Tongue (tissue), 2 donors: ENCODE results near the gene SDR9C7. TPM values are rescaled to one million over a fixed set of nuclear protein-coding genes. Genes with fewer than 3 reads are reported as not detected.
"Not testable (repeated sequence)": the region's sequence is repeated elsewhere in the genome, so short reads cannot be mapped to it uniquely, and the experiment has no call there.

Experiments
- DNase-seq: peaks from one replicate; pipeline ENCODE4 v3.0.0-alpha.2; 2015
- total RNA-seq: library from RNA; depleted of rRNA; stranded (reverse); fragments of >200 nt; gene quantifications from one replicate; pipeline ENCODE4 v1.2.3, GENCODE V29; 2014

SDR9C7 gene
- total RNA-seq = 0.51 TPM

- no peak for DNase-seq
These were observed at the start of gene SDR9C7 for GRCh38 chr12:56933826-56934625. Gene SDR9C7 (minus strand): TSS chr12:56934408. CDS start chr12:56934261, 147 bp downstream.

GRCh38 chr12:56983386-56983785 is 49.2 kb upstream of the SDR9C7 start:
- DNase-seq = no peak

DNA sequence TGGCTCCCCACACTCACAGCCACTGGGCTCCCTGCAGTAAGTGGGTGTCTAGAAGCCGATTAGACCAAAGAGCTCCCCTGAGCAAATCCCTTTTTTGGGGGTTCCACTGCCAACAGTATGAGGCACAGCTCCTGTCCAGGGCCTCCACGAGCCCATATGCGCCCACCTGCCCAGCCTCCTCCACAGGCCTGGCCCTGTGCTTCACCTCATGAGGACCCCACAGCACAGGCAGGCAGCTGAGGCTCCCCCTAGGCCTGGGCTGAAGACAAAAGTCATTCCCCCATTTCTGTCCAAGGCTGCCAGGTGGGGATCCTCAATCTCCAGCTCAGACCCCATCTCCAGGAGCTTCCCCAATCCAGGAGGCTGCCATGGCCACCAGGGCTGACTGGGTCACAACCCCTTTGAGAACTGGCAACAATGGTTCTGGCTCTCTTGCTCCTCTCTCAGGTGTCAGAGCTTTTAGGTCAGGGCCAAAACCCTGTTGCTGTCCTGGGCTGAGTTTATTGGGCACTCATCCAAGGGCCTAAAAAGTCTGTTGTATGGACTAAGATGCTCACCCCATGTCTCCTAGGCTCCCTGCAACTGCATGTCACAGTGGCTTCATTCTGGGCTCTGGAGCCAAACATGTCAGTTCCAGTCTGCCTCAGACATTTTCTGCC is 48.5 kb upstream of the SDR9C7 start:
- DNase-seq = not testable (repeated sequence)

DNA sequence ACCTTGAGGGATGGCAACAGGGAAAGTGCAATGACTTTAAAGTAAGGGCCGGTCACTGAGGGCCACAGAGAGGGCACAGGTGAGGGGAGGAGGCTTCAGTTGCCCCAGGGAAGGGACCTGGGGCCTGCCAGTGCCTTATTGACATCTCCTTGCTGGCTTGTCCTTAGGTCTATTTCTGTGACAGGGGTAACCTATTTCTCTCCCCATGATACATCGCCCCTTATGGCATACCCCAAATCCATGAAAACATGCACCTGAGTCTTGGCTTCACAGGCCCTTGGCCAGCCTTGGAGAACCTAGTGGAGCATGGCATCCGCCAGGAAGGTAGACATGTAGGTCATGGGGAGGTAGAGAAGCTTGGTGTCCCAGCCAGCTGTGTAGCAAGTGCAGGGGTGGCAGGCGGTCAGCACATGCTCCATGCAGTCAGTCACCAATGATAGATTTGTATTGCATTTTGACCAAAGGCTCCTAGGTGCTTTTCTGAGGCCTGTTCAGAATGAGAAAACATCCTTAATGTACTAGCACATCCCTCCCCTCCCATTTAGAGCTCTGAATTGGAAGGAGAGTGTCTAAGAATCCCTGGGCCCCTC is 46.8 kb upstream of the SDR9C7 start:
- DNase-seq = no peak

GRCh38 chr12:56980268-56980667 is 46.1 kb upstream of the SDR9C7 start:
- DNase-seq = no peak

- no peak for DNase-seq
These were observed 45.4 kb upstream of the SDR9C7 start for GRCh38 chr12:56979628-56980027.

DNA sequence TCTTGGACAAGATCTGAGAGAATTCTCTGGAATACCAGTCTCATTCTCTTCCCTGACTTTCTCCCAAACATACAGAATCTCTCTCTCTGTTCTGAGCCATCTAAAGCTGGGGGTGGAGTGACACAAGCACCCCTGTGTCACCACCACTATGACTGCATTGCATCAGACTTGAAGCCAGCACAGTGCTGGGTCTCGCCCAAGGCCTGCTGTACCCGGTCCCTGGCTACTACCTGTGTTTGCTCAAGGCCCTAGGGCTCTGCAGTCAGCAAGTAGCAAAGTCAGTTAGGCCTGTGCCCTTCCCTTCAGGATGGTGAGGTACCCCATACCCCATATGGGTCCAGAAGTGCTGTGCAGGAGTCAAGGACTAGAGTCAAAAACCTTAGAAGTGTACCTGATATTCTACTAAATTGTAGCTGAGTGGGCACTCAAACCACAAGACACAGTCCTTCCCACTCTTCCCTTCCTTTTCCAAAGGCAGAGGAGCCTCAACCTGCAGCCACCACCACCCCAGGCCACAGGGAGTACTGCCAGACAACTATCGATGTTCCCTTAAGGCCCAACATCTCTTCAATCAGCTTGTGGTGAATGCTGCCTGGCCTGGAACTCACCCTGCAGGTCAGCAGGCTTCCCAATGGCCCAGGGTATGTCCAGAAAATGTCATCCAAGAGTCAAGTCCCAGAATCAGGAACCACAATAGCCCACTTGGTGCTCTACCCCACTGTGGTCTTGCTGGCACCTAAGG is 44.4 kb upstream of the SDR9C7 start:
- no peak for DNase-seq

DNA sequence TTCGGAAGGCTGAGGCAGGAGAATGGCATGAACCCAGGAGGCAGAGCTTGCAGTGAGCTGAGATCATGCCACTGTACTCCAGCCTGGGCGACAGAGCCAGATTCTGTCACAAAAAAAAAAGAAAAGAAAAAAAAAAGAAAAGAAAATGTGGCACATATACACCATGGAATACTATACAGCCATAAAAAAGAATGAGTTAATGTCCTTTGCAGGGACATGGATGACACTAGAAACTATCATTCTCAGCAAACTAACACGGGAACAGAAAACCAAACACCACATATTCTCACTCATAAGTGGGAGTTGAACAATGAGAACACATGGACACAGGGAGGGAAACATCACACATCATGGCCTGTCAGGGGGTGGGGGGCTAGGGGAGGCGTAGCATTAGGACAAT is 43.2 kb upstream of the SDR9C7 start:
- not testable (repeated sequence) for DNase-seq

DNA sequence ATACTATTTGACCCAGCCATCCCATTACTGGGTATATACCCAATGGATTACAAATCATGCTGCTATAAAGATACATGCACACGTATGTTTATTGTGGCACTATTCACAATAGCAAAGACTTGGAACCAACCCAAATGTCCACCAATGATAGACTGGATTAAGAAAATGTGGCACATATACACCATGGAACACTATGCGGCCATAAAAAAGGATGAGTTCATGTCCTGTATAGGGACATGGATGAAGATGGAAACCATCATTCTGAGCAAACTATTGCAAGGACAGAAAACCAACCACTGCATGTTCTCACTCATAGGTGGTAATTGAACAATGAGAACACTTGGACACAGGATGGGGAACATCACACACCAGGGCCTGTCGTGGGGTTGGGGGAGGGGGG is 40.0 kb upstream of the SDR9C7 start:
- not testable (repeated sequence) for DNase-seq

GRCh38 chr12:56968910-56969309 is 34.7 kb upstream of the SDR9C7 start:
- DNase-seq = not testable (repeated sequence)

GRCh38 chr12:56965997-56966642 is 31.9 kb upstream of the SDR9C7 start:
- not testable (repeated sequence) for DNase-seq

DNA sequence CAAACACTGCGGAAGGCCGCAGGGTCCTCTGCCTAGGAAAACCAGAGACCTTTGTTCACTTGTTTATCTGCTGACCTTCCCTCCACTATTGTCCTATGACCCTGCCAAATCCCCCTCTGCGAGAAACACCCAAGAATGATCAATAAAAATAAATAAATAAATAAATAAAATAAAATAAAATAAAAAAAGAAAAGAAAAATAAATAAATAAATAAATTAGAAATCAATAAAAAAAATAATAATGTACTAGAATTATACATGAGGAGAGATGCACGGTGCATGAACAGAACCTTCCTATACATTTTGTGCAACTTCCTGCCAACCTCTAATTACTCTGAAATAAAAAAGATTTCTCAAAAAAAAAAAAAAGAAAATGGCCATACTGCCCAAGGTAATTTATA is 30.9 kb upstream of the SDR9C7 start:
- DNase-seq = not testable (repeated sequence)

- DNase-seq = not testable (repeated sequence)
These were observed 29.3 kb upstream of the SDR9C7 start for GRCh38 chr12:56963557-56963956.

DNA sequence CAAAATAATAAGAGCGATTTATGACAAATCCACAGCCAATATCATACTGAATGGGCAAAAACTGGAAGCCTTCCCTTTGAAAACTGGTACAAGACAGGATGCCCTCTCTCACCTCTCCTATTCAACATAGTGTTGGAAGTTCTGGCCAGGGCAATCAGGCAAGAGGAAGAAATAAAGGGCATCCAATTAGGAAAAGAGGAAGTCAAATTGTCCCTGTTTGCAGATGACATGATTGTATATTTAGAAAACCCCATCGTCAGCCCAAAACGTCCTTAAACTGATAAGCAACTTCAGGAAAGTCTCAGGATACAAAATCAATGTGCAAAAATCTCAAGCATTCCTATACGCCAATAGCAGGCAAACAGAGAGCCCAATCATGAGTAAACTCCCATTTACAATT is 28.0 kb upstream of the SDR9C7 start:
- DNase-seq = not testable (repeated sequence)

GRCh38 chr12:56958422-56958821 is 24.2 kb upstream of the SDR9C7 start:
- DNase-seq = no peak

DNA sequence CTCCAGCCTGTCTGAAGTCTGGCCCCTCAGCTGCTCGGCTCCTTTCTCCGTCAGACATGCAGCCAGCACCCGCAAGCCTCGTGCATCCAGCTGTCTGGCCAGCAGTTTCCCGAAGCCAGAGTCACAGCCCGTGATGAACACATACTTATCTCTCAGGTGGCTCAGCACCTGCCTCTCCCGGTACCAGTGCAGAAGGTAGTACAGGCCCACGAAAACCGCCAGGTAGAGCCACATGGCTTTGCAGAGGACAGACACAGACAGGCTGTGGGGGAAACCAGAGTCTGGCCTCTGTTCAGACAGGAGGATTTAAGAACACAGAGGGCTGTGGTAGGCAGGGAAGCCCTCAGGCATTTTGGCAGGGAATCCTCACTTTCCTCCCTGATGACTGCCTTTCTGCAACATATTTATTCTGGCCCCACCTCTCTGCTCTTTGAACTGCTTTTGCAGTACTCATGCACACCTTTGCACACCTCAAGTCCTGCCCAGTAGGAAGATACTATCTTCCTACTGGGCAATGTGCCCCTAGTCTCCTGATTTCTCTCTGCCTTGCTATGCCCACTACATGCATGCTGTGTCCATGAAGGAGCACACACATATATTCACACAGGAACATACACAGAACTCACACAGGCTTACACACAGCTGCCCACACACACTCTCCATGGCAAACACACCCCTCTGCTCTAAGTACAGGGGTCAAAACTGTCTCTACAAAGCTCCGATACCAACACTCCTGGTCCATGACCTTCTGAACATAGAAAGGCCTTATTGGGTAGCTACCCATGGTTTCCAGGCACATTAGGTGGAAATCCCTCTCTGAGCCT is 23.2 kb upstream of the SDR9C7 start, which contains the start of gene RDH16:
RDH16 (minus strand) TSS at position 380 of the 824 bp plus-strand sequence; CDS start at position 234, 146 bp downstream.
- peak; percentile 52 for DNase-seq

GRCh38 chr12:56955631-56956256 is 21.5 kb upstream of the SDR9C7 start:
- no peak for DNase-seq

GRCh38 chr12:56954958-56955355 is 20.7 kb upstream of the SDR9C7 start:
- DNase-seq = no peak

GRCh38 chr12:56954057-56954957 is 20.1 kb upstream of the SDR9C7 start:
- DNase-seq = no peak
